SK-N-SH (cell line): ENCODE data around the gene RASSF4. TPM values are rescaled to one million over a fixed set of nuclear protein-coding genes. Genes with fewer than 3 reads are reported as not detected.

Experiments used
- CTCF ChIA-PET: fragments of 300-600, 350-600 bp; formaldehyde crosslinking; extraction: SDS; loops from one replicate; lab custom pipeline; 2021; lab: Yijun Ruan, JAX
- POLR2A ChIA-PET: fragments of 350-600 bp; sonication (Branson Sonifier 250); formaldehyde crosslinking; extraction: SDS; loops from one replicate; lab custom pipeline; 2020; ENCODE audit warnings: antibody characterized with exemption, inconsistent platforms; lab: Yijun Ruan, JAX
- DNase-seq: peaks from one replicate; pipeline ENCODE4 v3.0.0; 2012
- H2AFZ ChIP-seq: fragments of 200-600 bp; sonication (generic); 2 replicates; pipeline ENCODE4 v1.8.1; 2016; ENCODE audit warnings: antibody characterized with exemption, mild to moderate bottlenecking, low read depth
- H3F3A ChIP-seq: fragments of 200-600 bp; sonication (generic); replicated peaks from 2 replicates; pipeline ENCODE3; 2016; ENCODE audit warnings: antibody characterized with exemption, mild to moderate bottlenecking; ENCODE audit not compliant: insufficient read depth
- H3K27ac ChIP-seq, 2 experiments: fragments of 200-500 bp in 1 of 2; fragments of 200-600 bp in 1 of 2; sonication (Bioruptor generic) in 1 of 2; sonication (generic), shearing (Covaris generic) in 1 of 2; 2 replicates each; pipeline versions ENCODE4 v1.5.1 to v1.6.1; 2014 to 2016; ENCODE audit warnings: low read depth in 2 of 2, inconsistent platforms in 1 of 2, low read length in 1 of 2, mild to moderate bottlenecking in 1 of 2, mixed read lengths in 1 of 2
- H3K27me3 ChIP-seq: fragments of 200-600 bp; sonication (generic), shearing (Covaris generic); 2 replicates; pipeline ENCODE4 v1.6.1; 2016; ENCODE audit warnings: mixed run types; ENCODE audit not compliant: insufficient read depth
- H3K36me3 ChIP-seq, 2 experiments: fragments of 200-500 bp in 1 of 2; fragments of 200-600 bp in 1 of 2; sonication (Bioruptor generic) in 1 of 2; sonication (generic) in 1 of 2; replicated peaks in 1 of 2; 2 replicates each; pipeline versions ENCODE3 to v1.5.1; 2014 to 2016; ENCODE audit warnings: low read length in 1 of 2, mild to moderate bottlenecking in 1 of 2; ENCODE audit not compliant: insufficient read depth in 2 of 2, control insufficient read depth in 1 of 2
- H3K4me1 ChIP-seq, 2 experiments: fragments of 200-500 bp in 1 of 2; fragments of 200-600 bp in 1 of 2; sonication (Bioruptor generic) in 1 of 2; sonication (generic), shearing (Covaris generic) in 1 of 2; 2 replicates each; pipeline versions ENCODE4 v1.5.1 to v1.6.1; 2014 to 2016; ENCODE audit warnings: low read depth in 1 of 2, low read length in 1 of 2, mixed run types in 1 of 2; ENCODE audit not compliant: insufficient read depth in 2 of 2, control insufficient read depth in 1 of 2
- H3K4me2 ChIP-seq: fragments of 200-600 bp; sonication (generic), shearing (Covaris generic); 2 replicates; pipeline ENCODE4 v1.6.1; 2017; ENCODE audit warnings: mixed run types
- H3K4me3 ChIP-seq, 2 experiments: fragments of 200-500 bp in 1 of 2; fragments of 200-600 bp in 1 of 2; sonication (Bioruptor generic) in 1 of 2; sonication (generic), shearing (Covaris generic) in 1 of 2; 2 replicates each; pipeline versions ENCODE4 v1.5.1 to v1.8.1; 2014 to 2016; ENCODE audit warnings: low read depth in 2 of 2, inconsistent platforms in 1 of 2, low read length in 1 of 2, mild to moderate bottlenecking in 1 of 2, mixed read lengths in 1 of 2, moderate library complexity in 1 of 2
- H3K79me2 ChIP-seq: fragments of 200-600 bp; sonication (generic); 2 replicates; pipeline ENCODE4 v1.8.1; 2017; ENCODE audit warnings: mild to moderate bottlenecking; ENCODE audit not compliant: insufficient read depth
- H3K9ac ChIP-seq: fragments of 200-600 bp; sonication (generic); 2 replicates; pipeline ENCODE4 v1.6.1; 2017; ENCODE audit warnings: mixed run types
- H3K9me2 ChIP-seq: fragments of 200-600 bp; sonication (generic); 2 replicates; pipeline ENCODE4 v1.6.1; 2017; ENCODE audit warnings: mixed run types
- H3K9me3 ChIP-seq: fragments of 200-600 bp; sonication (generic); 2 replicates; pipeline ENCODE4 v1.6.1; 2017; ENCODE audit warnings: mixed run types, mild to moderate bottlenecking, moderate library complexity
- H4K20me1 ChIP-seq: fragments of 200-600 bp; sonication (generic); 2 replicates; pipeline ENCODE4 v1.6.1; 2017; ENCODE audit warnings: mild to moderate bottlenecking, mixed run types; ENCODE audit not compliant: insufficient read depth
- EZH2phosphoT487 ChIP-seq: fragments of 200-600 bp; sonication (generic); IDR thresholded peaks from 2 replicates; pipeline ENCODE4 v1.6.1; 2017; ENCODE audit warnings: low read depth, mixed run types, mild to moderate bottlenecking, antibody characterized with exemption, moderate library complexity, borderline replicate concordance
- FOSL2 ChIP-seq: IDR thresholded peaks from 2 replicates; pipeline ENCODE4 v1.4.0; 2012; ENCODE audit warnings: low read depth, mild to moderate bottlenecking, moderate library complexity, borderline replicate concordance
- FOXM1 ChIP-seq: IDR thresholded peaks from 2 replicates; pipeline ENCODE4 v1.4.0; 2012; ENCODE audit warnings: low read depth, mild to moderate bottlenecking
- GABPA ChIP-seq: IDR thresholded peaks from 2 replicates; pipeline ENCODE4 v1.4.0; 2012; ENCODE audit warnings: low read depth, mild to moderate bottlenecking
- GATA2 ChIP-seq: sonication (generic); formaldehyde crosslinking; IDR thresholded peaks from 2 replicates; pipeline ENCODE4 v1.5.0; 2020; ENCODE audit warnings: mild to moderate bottlenecking, missing genetic modification reagents
- NFIC ChIP-seq: IDR thresholded peaks from 2 replicates; pipeline ENCODE4 v1.4.0; 2012; ENCODE audit warnings: borderline replicate concordance
- POLR2AphosphoS5 ChIP-seq: IDR thresholded peaks from 2 replicates; pipeline ENCODE4 v1.6.1; 2012; ENCODE audit warnings: low read depth, low read length
- RAD21 ChIP-seq: IDR thresholded peaks from 2 replicates; pipeline ENCODE4 v1.6.1; 2012; ENCODE audit warnings: mild to moderate bottlenecking, low read length
- RCOR1 ChIP-seq: fragments of 150-350 bp; IDR thresholded peaks from 2 replicates; pipeline ENCODE4 v1.6.1; 2017; ENCODE audit warnings: antibody characterized with exemption, low read length
- RFX5 ChIP-seq: IDR thresholded peaks from 2 replicates; pipeline ENCODE4 v1.6.1; 2012; ENCODE audit warnings: mild to moderate bottlenecking, improper control_type of control experiment, low read length
- SMC3 ChIP-seq: IDR thresholded peaks from 2 replicates; pipeline ENCODE4 v1.6.1; 2012; ENCODE audit warnings: low read depth, low read length, improper control_type of control experiment
- TAF1 ChIP-seq: IDR thresholded peaks from 2 replicates; pipeline ENCODE4 v1.6.1; 2012; ENCODE audit warnings: low read depth, mild to moderate bottlenecking, low read length, moderate library complexity, borderline replicate concordance
- TEAD4 ChIP-seq: IDR thresholded peaks from 2 replicates; pipeline ENCODE4 v1.4.0; 2012; ENCODE audit warnings: mild to moderate bottlenecking, borderline replicate concordance; ENCODE audit not compliant: insufficient read depth
- WGBS: methylation state at CpG from one replicate; pipeline ENCODE4 v1.1.6; 2017; ENCODE audit warnings: low lambda C conversion rate; 5-methylcytosine and 5-hydroxymethylcytosine counted together
- polyA plus RNA-seq, 3 experiments: library from polyadenylated mRNA; depleted of rRNA; stranded (reverse); fragments of >200 nt; gene quantifications; 2 replicates each; pipeline ENCODE4 v1.2.3, GENCODE V29; 2012
- TF ChIP-seq, protein P1 (sequence below): IDR thresholded peaks from 2 replicates; pipeline ENCODE4 v1.4.0; 2012; ENCODE audit warnings: low read depth
- TF ChIP-seq, protein P2 (sequence below): fragments of 150-350 bp; IDR thresholded peaks from 2 replicates; pipeline ENCODE4 v1.6.1; 2017; ENCODE audit warnings: antibody characterized with exemption, low read length, low read depth, borderline replicate concordance
- TF ChIP-seq, protein P3 (sequence below): IDR thresholded peaks from 2 replicates; pipeline ENCODE4 v1.6.1; 2012; ENCODE audit warnings: mild to moderate bottlenecking, low read depth, low read length, moderate library complexity
- TF ChIP-seq, protein P4 (sequence below): fragments of 150-350 bp; IDR thresholded peaks from 2 replicates; pipeline ENCODE4 v1.6.1; 2016; ENCODE audit warnings: mild to moderate bottlenecking, low read depth, low read length
- TF ChIP-seq, protein P5 (sequence below): fragments of 200-600 bp; sonication (generic); IDR thresholded peaks from 2 replicates; pipeline ENCODE4 v1.6.1; 2017; ENCODE audit warnings: antibody characterized with exemption, mild to moderate bottlenecking, moderate library complexity

Gene RASSF4
- polyA plus RNA-seq, 1 of the 3 experiments (the other 2 are of a cell fraction), result 11.0 TPM

DNA sequence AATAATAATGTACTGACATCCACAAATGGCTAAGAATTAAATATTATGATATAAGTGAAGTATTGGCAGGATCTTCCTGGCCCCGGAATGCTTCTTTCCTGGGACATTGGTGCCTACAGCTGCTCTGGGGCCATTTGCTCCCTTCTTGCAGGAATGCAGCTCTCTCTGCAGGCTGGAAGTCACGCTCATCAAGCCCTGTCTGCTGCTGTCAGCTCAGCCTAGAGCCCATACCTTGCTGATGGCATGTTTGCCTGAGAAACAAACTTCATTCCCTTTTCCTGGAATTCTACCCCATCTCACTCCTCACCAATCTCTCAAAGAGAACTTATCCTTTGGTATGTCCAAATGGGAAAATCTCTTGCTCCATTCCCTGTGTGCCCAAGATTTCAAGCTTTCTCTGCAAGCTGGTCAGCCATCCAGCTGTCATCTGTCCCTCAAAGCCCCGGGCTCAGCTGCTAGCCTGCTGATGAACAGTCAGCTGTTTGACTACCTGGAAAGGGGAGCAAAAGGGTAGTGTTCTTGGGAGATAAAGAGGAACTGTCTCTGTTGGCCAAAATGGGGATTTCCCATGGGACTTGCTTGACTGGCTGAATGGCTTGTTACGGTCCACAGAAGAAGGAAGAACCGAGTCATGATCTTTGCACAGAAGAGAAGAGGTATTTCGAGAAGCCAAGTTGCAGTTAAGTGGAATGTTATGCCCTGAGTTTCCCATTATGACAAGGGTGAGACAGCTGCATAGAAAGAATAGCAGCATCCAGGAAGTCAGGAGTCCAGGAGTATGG is 12.0 kb upstream of the RASSF4 start:
- Histone ChIP-seq H3K9ac (no peak overlapping the region), H3K27ac (no peak overlapping the region), H3K4me1 (peaks cover 0 to 4% of the 10 kb centered on the region in 2 experiments; a peak in 1 of 4 replicates), H3K9me2 (no peaks in the 10 kb centered on the region), H3K36me3 (no peaks in the 10 kb centered on the region), H4K20me1 (no peaks in the 10 kb centered on the region)
- POLR2A ChIA-PET, result no interaction called here
- WGBS, result 33% methylated on average over 5 of the region's 6 CpGs
- TF ChIP-seq TEAD4 (no peak), SMC3 (no peak), FOXM1 (no peak), NFIC (no peak)
- TF ChIP-seq, all 33 proteins: peak for 0
- CTCF ChIA-PET, result interaction anchor here (1.2 to 6.5 kb wide), 2 partner anchors 15 to 1282 kb away, joined by 3 to 44 read pairs; no protein-coding TSS in a partner anchor
- no peaks in the 10 kb centered on the region for H3F3A ChIP-seq
- no peak overlapping the region for H2AFZ ChIP-seq
- H3K27me3 ChIP-seq, result no peaks in the 10 kb centered on the region
- no peak overlapping the region for H3K4me3 ChIP-seq
- H3K4me2 ChIP-seq, result no peak overlapping the region
- H3K79me2 ChIP-seq, result no peaks in the 10 kb centered on the region
- peaks cover 9% of the 10 kb centered on the region; the same call in 1 of the 2 replicates for H3K9me3 ChIP-seq
- DNase-seq, result no peak

DNA sequence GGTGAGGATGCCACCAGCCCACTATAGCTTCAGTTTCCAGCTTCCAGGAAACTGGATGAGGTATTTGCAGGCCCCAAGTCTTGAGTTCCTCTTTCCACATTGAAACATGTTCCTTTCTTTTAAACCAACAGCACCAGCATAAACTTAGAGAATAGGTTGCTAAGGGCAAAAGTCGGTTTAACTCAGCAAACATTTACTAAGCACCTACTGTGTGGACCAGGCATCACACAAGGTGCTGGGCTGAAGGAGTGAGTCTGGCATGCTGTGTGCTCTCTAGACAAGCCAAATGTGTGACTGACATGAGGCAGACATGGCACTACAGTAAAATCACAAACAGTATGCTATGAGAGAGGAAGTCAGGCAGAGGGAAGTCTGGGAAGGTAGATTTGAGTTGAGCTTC is 11.0 kb upstream of the RASSF4 start:
- Histone ChIP-seq H3K4me2 (no peak overlapping the region), H3K4me3 (no peak overlapping the region), H2AFZ (no peak overlapping the region), H4K20me1 (no peaks in the 10 kb centered on the region), H3K9me3 (peaks cover 9% of the 10 kb centered on the region; the same call in 1 of the 2 replicates), H3K79me2 (no peaks in the 10 kb centered on the region), H3K36me3 (no peaks in the 10 kb centered on the region), H3K27me3 (no peaks in the 10 kb centered on the region), H3K4me1 (peaks cover 4 to 6% of the 10 kb centered on the region in 2 experiments; a peak in 2 of 4 replicates), H3K27ac (no peak overlapping the region), H3K9me2 (no peaks in the 10 kb centered on the region), H3F3A (no peaks in the 10 kb centered on the region), H3K9ac (no peak overlapping the region)
- ChIA-PET CTCF (interaction anchor here (0.7 to 6.5 kb wide), 3 partner anchors 16 to 1280 kb away, joined by 3 to 44 read pairs (median 3); no protein-coding TSS in a partner anchor), POLR2A (no interaction called here)
- WGBS, result 67% methylated on average over 1 of the region's 1 CpG
- no peak for DNase-seq
- TF ChIP-seq, protein P1, sequence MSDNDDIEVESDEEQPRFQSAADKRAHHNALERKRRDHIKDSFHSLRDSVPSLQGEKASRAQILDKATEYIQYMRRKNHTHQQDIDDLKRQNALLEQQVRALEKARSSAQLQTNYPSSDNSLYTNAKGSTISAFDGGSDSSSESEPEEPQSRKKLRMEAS, result no peak
- no peak for TF ChIP-seq POLR2AphosphoS5
- TF ChIP-seq, protein P2, sequence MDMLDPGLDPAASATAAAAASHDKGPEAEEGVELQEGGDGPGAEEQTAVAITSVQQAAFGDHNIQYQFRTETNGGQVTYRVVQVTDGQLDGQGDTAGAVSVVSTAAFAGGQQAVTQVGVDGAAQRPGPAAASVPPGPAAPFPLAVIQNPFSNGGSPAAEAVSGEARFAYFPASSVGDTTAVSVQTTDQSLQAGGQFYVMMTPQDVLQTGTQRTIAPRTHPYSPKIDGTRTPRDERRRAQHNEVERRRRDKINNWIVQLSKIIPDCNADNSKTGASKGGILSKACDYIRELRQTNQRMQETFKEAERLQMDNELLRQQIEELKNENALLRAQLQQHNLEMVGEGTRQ, result no peak
- no peak for TF ChIP-seq GABPA
- no peak for TF ChIP-seq FOXM1
- TF ChIP-seq RFX5, result no peak
- no peak for TF ChIP-seq GATA2 (CRISPR knock-in tag)
- TF ChIP-seq RAD21, result no peak
- no peak for TF ChIP-seq RCOR1
- TF ChIP-seq, protein P3, sequence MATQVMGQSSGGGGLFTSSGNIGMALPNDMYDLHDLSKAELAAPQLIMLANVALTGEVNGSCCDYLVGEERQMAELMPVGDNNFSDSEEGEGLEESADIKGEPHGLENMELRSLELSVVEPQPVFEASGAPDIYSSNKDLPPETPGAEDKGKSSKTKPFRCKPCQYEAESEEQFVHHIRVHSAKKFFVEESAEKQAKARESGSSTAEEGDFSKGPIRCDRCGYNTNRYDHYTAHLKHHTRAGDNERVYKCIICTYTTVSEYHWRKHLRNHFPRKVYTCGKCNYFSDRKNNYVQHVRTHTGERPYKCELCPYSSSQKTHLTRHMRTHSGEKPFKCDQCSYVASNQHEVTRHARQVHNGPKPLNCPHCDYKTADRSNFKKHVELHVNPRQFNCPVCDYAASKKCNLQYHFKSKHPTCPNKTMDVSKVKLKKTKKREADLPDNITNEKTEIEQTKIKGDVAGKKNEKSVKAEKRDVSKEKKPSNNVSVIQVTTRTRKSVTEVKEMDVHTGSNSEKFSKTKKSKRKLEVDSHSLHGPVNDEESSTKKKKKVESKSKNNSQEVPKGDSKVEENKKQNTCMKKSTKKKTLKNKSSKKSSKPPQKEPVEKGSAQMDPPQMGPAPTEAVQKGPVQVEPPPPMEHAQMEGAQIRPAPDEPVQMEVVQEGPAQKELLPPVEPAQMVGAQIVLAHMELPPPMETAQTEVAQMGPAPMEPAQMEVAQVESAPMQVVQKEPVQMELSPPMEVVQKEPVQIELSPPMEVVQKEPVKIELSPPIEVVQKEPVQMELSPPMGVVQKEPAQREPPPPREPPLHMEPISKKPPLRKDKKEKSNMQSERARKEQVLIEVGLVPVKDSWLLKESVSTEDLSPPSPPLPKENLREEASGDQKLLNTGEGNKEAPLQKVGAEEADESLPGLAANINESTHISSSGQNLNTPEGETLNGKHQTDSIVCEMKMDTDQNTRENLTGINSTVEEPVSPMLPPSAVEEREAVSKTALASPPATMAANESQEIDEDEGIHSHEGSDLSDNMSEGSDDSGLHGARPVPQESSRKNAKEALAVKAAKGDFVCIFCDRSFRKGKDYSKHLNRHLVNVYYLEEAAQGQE, result no peak
- TF ChIP-seq FOSL2, result no peak
- TF ChIP-seq, protein P4, sequence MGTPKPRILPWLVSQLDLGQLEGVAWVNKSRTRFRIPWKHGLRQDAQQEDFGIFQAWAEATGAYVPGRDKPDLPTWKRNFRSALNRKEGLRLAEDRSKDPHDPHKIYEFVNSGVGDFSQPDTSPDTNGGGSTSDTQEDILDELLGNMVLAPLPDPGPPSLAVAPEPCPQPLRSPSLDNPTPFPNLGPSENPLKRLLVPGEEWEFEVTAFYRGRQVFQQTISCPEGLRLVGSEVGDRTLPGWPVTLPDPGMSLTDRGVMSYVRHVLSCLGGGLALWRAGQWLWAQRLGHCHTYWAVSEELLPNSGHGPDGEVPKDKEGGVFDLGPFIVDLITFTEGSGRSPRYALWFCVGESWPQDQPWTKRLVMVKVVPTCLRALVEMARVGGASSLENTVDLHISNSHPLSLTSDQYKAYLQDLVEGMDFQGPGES, result no peak
- no peak for TF ChIP-seq TAF1
- no peak for TF ChIP-seq SMC3
- TF ChIP-seq, protein P5, sequence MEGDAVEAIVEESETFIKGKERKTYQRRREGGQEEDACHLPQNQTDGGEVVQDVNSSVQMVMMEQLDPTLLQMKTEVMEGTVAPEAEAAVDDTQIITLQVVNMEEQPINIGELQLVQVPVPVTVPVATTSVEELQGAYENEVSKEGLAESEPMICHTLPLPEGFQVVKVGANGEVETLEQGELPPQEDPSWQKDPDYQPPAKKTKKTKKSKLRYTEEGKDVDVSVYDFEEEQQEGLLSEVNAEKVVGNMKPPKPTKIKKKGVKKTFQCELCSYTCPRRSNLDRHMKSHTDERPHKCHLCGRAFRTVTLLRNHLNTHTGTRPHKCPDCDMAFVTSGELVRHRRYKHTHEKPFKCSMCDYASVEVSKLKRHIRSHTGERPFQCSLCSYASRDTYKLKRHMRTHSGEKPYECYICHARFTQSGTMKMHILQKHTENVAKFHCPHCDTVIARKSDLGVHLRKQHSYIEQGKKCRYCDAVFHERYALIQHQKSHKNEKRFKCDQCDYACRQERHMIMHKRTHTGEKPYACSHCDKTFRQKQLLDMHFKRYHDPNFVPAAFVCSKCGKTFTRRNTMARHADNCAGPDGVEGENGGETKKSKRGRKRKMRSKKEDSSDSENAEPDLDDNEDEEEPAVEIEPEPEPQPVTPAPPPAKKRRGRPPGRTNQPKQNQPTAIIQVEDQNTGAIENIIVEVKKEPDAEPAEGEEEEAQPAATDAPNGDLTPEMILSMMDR, result no peak
- TF ChIP-seq EZH2phosphoT487, result no peak
